Pancreas (tissue), 10 donors: Measurements from ENCODE around the gene SEC63. TPM values are rescaled to one million over a fixed set of nuclear protein-coding genes. Genes with fewer than 3 reads are reported as not detected.
A peak's percentile ranks its signal among the peaks of the same experiment; 100 is the strongest.
"Not testable (repeated sequence)": the region's sequence is repeated elsewhere in the genome, so short reads cannot be mapped to it uniquely, and the experiment has no call there.

Source experiments
- ATAC-seq, 4 donors: fragments of 200-7000 bp; cut with Tn5 transposase; one replicate each; pipeline versions ENCODE4 v1.8.0 to v1.9.1; 2020; ENCODE audit warnings: mild to moderate bottlenecking in 4 of 4, moderate library complexity in 4 of 4
- DNase-seq, 6 donors: peaks; one replicate each; pipeline ENCODE4 v3.0.0-alpha.2; 2020
- FAIRE-seq: peaks from 2 replicates; lab custom pipeline; 2012; peaks lifted over from hg19 to GRCh38; lab: Jason Lieb, UNC
- H3K27ac ChIP-seq, 4 donors: fragments of 200-600 bp; sonication (generic); 1 replicate in 3 of 4; 2 replicates in 1 of 4; pipeline versions ENCODE4 v1.5.0 to v1.8.0; 2020
- H3K27me3 ChIP-seq, 4 donors: fragments of 200-600 bp; one replicate each; pipeline ENCODE4 v1.8.0; 2021
- H3K36me3 ChIP-seq, 3 donors: fragments of 200-600 bp; sonication (generic) in 1 of 3; one replicate each; pipeline versions ENCODE4 v1.5.0 to v1.8.0; 2020 to 2021
- H3K4me1 ChIP-seq, 3 donors: fragments of 200-600 bp; one replicate each; pipeline ENCODE4 v1.8.0; 2021
- H3K4me3 ChIP-seq, 4 donors: fragments of 200-600 bp; sonication (generic) in 2 of 4; one replicate each; pipeline versions ENCODE4 v1.5.0 to v1.8.0; 2020 to 2021
- H3K9me3 ChIP-seq, 4 donors: fragments of 200-600 bp; one replicate each; pipeline ENCODE4 v1.8.0; 2021
- WGBS, 2 donors: extraction: QIAGEN DNeasy Blood & Tissue Kit; methylation state at CpG; one replicate each; pipeline ENCODE4 v1.1.7; 2013; 5-methylcytosine and 5-hydroxymethylcytosine counted together
- intact Hi-C, 3 donors: fragments of 100-400 bp; cut with DNase I; formaldehyde crosslinking; loops; one replicate each; pipeline versions ENCODE4 v1.11.1 to v1.14.2; 2022
- polyA plus RNA-seq, 2 donors: library from polyadenylated mRNA; stranded (reverse); fragments of 200-250 nt; gene quantifications; one replicate each; pipeline ENCODE4 v1.2.3, GENCODE V29; 2013
- total RNA-seq, 6 donors: library from RNA; stranded (reverse); fragmentation: NEBNext Ultra II Directional in 4 of 6; extraction: Animal tissue kit (Norgen Biotek cat#: 25700) in 4 of 6; gene quantifications; one replicate each; pipeline versions ENCODE4 v1.2.1 to v1.2.4, GENCODE V29; 2021 to 2023
- TF ChIP-seq, protein P1 (sequence below), 4 donors: fragments of 200-600 bp; sonication (generic) in 3 of 4; IDR thresholded peaks; one replicate each; pipeline versions ENCODE4 v1.5.0 to v1.8.0; 2021; ENCODE audit warnings: antibody characterized with exemption in 4 of 4
- donor health status: healthy with polysubstance abuse.
- donor health status: DM: no; HTN: no; CAD: no; lungs with moderate emphysema.
- donor health status: DM: no; HTN: no; CAD: no.
- donor health status: control.
- donor health status: control.
- donor health status: Bipolar disorder and iron deficiency.
- donor health status: DM: yes; HTN: yes; CAD: no.
- donor health status: DM: no; HTN: no; CAD: no.
- donor health status: DM: no; HTN: no; CAD: no.
- donor health status: DM: yes; HTN: yes; CAD: no.

SEC63 gene
- total and polyA plus RNA-seq, 8 donors: 34.4 to 146 (median 115) TPM

DNA sequence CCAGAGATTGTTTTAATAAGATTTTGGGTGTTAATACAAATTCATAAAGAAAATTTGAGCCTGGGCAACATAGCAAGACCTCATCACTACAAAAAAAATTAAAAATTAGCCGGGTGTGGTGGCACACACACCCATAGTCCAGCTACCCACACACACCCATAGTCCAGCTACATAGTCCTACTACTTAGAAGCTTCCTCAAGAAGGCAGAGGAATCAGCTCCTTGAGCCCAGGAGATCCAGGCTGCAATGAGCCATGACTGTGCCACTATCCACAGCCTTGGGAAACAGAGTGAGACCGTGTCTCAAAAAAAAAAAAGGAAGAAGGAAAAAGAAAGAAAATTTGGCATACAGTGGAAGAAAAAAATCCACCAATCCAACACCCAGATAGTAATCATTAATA is 16.8 kb downstream of the SEC63 start:
- no peaks in the 10 kb centered on the region for H3K36me3 ChIP-seq
- H3K4me3 ChIP-seq: no peak overlapping the region
- H3K27me3 ChIP-seq: no peaks in the 10 kb centered on the region
- ATAC-seq (peak in 1 of 4 donors; percentile 12), FAIRE-seq (no peak), DNase-seq (no peak)
- intact Hi-C loops: no loop called here
- WGBS, 2 donors: 57 to 61% methylated on average over 2 of the region's 2 CpGs
- H3K27ac ChIP-seq: peak overlapping the region in 1 of 4 donors; percentile 34
- TF ChIP-seq, protein P1, sequence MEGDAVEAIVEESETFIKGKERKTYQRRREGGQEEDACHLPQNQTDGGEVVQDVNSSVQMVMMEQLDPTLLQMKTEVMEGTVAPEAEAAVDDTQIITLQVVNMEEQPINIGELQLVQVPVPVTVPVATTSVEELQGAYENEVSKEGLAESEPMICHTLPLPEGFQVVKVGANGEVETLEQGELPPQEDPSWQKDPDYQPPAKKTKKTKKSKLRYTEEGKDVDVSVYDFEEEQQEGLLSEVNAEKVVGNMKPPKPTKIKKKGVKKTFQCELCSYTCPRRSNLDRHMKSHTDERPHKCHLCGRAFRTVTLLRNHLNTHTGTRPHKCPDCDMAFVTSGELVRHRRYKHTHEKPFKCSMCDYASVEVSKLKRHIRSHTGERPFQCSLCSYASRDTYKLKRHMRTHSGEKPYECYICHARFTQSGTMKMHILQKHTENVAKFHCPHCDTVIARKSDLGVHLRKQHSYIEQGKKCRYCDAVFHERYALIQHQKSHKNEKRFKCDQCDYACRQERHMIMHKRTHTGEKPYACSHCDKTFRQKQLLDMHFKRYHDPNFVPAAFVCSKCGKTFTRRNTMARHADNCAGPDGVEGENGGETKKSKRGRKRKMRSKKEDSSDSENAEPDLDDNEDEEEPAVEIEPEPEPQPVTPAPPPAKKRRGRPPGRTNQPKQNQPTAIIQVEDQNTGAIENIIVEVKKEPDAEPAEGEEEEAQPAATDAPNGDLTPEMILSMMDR (IDR thresholded peaks at IDR 0.05): no peak
- no peaks in the 10 kb centered on the region for H3K9me3 ChIP-seq
- H3K4me1 ChIP-seq: peaks cover 0 to 36% (median 26%) of the 10 kb centered on the region in 3 donors

DNA sequence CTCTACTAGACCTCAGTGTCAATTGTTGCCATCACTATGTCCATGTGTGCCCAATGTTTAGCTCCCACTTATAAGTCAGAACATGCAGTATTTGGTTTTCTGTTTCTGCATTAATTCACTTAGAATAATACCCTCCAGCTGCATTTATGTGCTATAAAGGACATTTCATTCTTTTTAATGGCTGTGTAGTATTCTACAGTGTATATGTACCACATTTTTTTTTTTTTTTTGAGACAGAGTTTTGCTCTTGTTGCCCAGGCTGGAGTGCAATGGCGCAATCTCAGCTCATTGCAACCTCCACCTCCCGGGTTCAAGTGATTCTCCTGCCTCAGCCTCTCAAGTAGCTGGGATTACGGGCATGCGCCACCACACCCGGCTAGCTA is 21.1 kb downstream of the SEC63 start:
- intact Hi-C loops, H3K4me3 ChIP-seq, DNase-seq, H3K27me3 ChIP-seq, H3K36me3 ChIP-seq, H3K9me3 ChIP-seq, FAIRE-seq, H3K27ac ChIP-seq, ATAC-seq: not testable (repeated sequence)
- WGBS, 2 donors: 100% methylated on average over 5 of the region's 5 CpGs
- H3K4me1 ChIP-seq: peaks cover 0 to 21% (median 14%) of the 10 kb centered on the region in 3 donors

DNA sequence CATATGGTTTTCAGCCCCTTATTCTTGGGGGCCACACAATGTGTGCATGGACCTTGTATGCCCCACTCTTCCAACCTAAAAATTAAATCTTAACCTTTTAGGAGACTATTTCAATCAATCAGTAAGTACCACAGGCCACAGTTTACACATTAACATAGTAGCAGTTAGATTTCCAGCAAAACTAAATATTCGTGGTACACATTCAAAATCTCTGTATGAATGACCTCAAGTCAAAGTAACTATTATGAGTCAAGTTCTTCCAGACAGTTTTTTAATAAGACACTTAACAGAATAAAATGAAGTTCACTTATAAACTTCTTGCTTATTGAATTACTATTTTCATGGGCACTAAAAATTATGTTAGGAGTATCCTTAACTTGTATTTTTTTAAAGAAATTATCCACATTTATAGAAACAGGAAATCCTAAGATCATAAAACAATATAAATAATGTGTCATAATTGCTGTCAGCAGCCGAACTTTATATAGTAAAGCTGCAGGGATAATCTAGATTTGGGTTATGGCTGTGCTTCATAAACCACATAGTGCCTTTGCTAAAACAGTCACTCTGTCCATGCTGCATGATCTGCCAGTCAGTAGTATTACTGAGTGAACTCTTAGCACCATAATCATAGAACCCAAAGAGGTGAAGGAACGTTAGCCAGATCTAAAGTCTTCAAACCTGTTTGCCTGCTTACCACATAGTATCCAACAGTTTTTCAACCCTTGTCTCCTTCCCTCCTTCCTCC is 21.7 kb downstream of the SEC63 start:
- Histone ChIP-seq H3K9me3 (no peaks in the 10 kb centered on the region), H3K27ac (no peak overlapping the region), H3K36me3 (no peaks in the 10 kb centered on the region), H3K4me1 (peaks cover 0 to 15% (median 9%) of the 10 kb centered on the region in 3 donors), H3K27me3 (no peaks in the 10 kb centered on the region), H3K4me3 (no peak overlapping the region)
- peak; percentile 13 for FAIRE-seq
- 36 to 49% methylated on average over 3 of the region's 3 CpGs for WGBS, 2 donors
- TF ChIP-seq, protein P1 (IDR thresholded peaks at IDR 0.05): no peak
- intact Hi-C loops: no loop called here
- no peak for DNase-seq
- no peak for ATAC-seq

DNA sequence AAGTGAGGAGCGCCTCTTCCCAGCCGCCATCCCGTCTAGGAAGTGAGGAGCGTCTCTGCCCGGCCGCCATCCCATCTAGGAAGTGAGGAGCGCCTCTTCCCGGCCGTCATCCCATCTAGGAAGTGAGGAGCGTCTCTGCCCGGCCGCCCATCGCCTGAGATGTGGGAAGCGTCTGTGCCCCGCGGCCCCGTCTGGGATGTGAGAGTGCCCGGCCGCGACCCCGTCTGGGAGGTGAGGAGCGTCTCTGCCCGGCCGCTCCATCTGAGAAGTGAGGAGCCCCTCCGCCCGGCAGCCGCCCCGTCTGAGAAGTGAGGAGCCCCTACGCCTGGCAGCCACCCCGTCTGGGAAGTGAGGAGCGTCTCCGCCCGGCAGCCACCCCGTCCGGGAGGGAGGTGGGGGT is 23.8 kb downstream of the SEC63 start:
- H3K27ac ChIP-seq, H3K9me3 ChIP-seq, H3K27me3 ChIP-seq, H3K4me1 ChIP-seq, FAIRE-seq, ATAC-seq, H3K36me3 ChIP-seq, intact Hi-C loops, H3K4me3 ChIP-seq: not testable (repeated sequence)
- DNase-seq: peak in 1 of 6 donors; percentile 62
- 91 to 93% methylated on average over 19 to 30 of the region's 35 CpGs for WGBS, 2 donors

DNA sequence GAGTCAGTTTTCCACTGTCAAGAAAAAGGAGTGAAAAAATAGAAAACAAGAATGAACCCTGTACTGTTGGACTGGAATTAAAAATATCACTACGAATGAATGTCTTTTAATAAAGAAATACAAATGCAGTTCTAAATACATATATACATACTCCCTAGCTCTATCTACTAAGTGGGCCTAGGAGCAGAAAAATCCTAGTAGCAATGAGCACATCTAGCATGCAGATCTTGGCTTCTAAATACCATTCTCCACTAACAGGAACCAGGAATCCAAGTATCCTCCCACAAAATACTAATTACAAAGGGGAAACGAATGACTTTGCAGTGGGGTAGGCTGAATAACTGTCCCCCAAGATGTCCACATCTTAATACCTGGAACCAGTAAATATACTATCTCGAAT is 25.4 kb downstream of the SEC63 start:
- WGBS, 2 donors: 91 to 93% methylated on average over 3 of the region's 3 CpGs
- H3K4me3 ChIP-seq: no peak overlapping the region
- FAIRE-seq (no peak), DNase-seq (no peak), ATAC-seq (no peak)
- no peak overlapping the region for H3K27ac ChIP-seq
- TF ChIP-seq, protein P1 (IDR thresholded peaks at IDR 0.05): no peak
- H3K9me3 ChIP-seq: no peaks in the 10 kb centered on the region
- no peaks in the 10 kb centered on the region for H3K36me3 ChIP-seq
- peaks cover 0 to 5% (median 0%) of the 10 kb centered on the region in 3 donors for H3K4me1 ChIP-seq
- intact Hi-C loops: no loop called here
- H3K27me3 ChIP-seq: no peaks in the 10 kb centered on the region

DNA sequence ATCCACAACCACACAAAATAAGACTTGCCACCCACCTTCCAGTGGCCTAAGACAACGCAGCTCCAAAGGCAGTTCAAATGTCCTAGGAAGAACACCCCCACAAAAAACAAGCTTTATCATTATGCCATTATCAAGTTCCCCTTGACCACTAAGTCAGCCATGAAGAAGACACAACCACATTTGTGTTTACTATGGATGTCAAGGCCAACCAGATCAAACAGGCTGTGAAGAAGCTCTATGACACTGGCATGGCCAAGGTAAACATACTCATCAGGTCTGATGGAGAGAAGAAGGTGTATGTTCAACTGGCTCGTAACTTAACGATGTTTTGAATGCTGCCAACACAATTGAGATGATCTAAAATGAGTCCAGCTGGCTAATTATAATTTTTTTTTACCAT is 26.1 kb downstream of the SEC63 start:
- TF ChIP-seq, protein P1 (IDR thresholded peaks at IDR 0.05): no peak
- H3K27ac ChIP-seq: no peak overlapping the region
- H3K36me3 ChIP-seq: no peaks in the 10 kb centered on the region
- DNase-seq: no peak
- no peak overlapping the region for H3K4me3 ChIP-seq
- H3K9me3 ChIP-seq: no peaks in the 10 kb centered on the region
- ATAC-seq: no peak
- intact Hi-C loops: no loop called here
- FAIRE-seq: no peak
- no peaks in the 10 kb centered on the region for H3K27me3 ChIP-seq
- peaks cover 0 to 5% (median 0%) of the 10 kb centered on the region in 3 donors for H3K4me1 ChIP-seq
- WGBS, 2 donors: 86 to 94% methylated on average over 3 of the region's 3 CpGs
